Activated CD8-positive, alpha-beta T cell treated with anti-CD3 and anti-CD28 coated beads for 36 hours (primary cell): Measurements from ENCODE around the gene SMOC2. TPM values are rescaled to one million over a fixed set of nuclear protein-coding genes. Genes with fewer than 3 reads are reported as not detected.

Experiments
- ATAC-seq: fragments of 200-7000 bp; cut with Tn5 transposase; one replicate; pipeline ENCODE4 v1.10.0; 2021; ENCODE audit warnings: mild to moderate bottlenecking, moderate library complexity
- CTCF ChIA-PET: fragments of 350-600 bp; sonication (Branson Sonifier 250); formaldehyde crosslinking; loops from one replicate; lab custom pipeline; 2021; ENCODE audit warnings: antibody characterized with exemption; lab: Charles Lee
- POLR2A ChIA-PET: fragments of 350-600 bp; sonication (Branson Sonifier 250); formaldehyde crosslinking; loops from one replicate; lab custom pipeline; 2021; ENCODE audit warnings: antibody characterized with exemption; lab: Charles Lee
- DNase-seq: peaks from one replicate; pipeline ENCODE4 v3.0.0-alpha.2; 2020
- H3K27ac Mint-ChIP-seq: one replicate; pipeline ENCODE4 v1.8.0; 2021; ENCODE audit warnings: mild to moderate bottlenecking, mixed read lengths
- H3K27me3 Mint-ChIP-seq: one replicate; pipeline ENCODE4 v1.8.0; 2021; ENCODE audit warnings: mixed read lengths
- H3K36me3 Mint-ChIP-seq: one replicate; pipeline ENCODE4 v1.8.0; 2021; ENCODE audit warnings: low read depth, mixed read lengths
- H3K4me1 Mint-ChIP-seq: one replicate; pipeline ENCODE4 v1.8.0; 2021; ENCODE audit warnings: low read depth, mixed read lengths
- H3K4me3 Mint-ChIP-seq: one replicate; pipeline ENCODE4 v1.8.0; 2021; ENCODE audit warnings: mild to moderate bottlenecking, moderate library complexity, mixed read lengths
- H3K9me3 Mint-ChIP-seq: one replicate; pipeline ENCODE4 v1.8.0; 2021; ENCODE audit warnings: mixed read lengths
- intact Hi-C: fragments of 100-400 bp; cut with micrococcal nuclease; formaldehyde crosslinking; loops from one replicate; pipeline ENCODE4 v1.10.0; 2022
- total RNA-seq, 2 experiments: library from RNA; stranded (reverse); gene quantifications; one replicate each; pipeline ENCODE4 v1.2.3, GENCODE V29; 2021
- TF ChIP-seq, protein P1 (sequence below): fragments of 200-600 bp; IDR thresholded peaks from one replicate; pipeline ENCODE4 v1.8.0; 2022; ENCODE audit warnings: antibody characterized with exemption, mild to moderate bottlenecking

The SMOC2 gene
- total RNA-seq, 2 experiments from 2014 or later, result not detected

DNA sequence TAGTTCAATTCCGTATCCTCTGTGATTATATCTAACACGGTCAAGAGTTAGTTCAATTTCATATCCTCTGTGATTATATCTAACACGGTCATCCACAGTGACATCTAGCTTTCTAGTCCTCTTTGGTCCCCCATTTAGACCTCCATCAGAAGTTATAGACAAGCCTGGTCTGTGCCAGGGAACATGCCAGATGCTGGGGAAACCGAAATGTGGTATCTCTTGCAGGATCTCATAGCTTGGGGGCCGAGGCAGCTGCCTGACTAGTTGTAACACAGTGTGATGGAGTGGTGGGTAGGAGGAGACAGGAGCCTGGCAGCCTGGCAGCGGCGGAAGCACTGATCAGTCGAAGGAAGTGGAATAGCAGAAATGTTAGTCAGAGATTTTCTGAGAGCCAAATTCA, 13.8 kb upstream of the SMOC2 start:
- H3K27ac Mint-ChIP-seq, result no peak overlapping the region
- H3K4me1 Mint-ChIP-seq, result no peaks in the 10 kb centered on the region
- ChIA-PET CTCF (no interaction called here), POLR2A (no interaction called here)
- peaks cover 3% of the 10 kb centered on the region for H3K27me3 Mint-ChIP-seq
- H3K4me3 Mint-ChIP-seq, result no peak overlapping the region
- intact Hi-C loops, result no loop called here
- no peaks in the 10 kb centered on the region for H3K9me3 Mint-ChIP-seq
- TF ChIP-seq, protein P1, sequence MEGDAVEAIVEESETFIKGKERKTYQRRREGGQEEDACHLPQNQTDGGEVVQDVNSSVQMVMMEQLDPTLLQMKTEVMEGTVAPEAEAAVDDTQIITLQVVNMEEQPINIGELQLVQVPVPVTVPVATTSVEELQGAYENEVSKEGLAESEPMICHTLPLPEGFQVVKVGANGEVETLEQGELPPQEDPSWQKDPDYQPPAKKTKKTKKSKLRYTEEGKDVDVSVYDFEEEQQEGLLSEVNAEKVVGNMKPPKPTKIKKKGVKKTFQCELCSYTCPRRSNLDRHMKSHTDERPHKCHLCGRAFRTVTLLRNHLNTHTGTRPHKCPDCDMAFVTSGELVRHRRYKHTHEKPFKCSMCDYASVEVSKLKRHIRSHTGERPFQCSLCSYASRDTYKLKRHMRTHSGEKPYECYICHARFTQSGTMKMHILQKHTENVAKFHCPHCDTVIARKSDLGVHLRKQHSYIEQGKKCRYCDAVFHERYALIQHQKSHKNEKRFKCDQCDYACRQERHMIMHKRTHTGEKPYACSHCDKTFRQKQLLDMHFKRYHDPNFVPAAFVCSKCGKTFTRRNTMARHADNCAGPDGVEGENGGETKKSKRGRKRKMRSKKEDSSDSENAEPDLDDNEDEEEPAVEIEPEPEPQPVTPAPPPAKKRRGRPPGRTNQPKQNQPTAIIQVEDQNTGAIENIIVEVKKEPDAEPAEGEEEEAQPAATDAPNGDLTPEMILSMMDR, result no peak
- no peak for DNase-seq
- H3K36me3 Mint-ChIP-seq, result no peaks in the 10 kb centered on the region
- no peak for ATAC-seq

DNA sequence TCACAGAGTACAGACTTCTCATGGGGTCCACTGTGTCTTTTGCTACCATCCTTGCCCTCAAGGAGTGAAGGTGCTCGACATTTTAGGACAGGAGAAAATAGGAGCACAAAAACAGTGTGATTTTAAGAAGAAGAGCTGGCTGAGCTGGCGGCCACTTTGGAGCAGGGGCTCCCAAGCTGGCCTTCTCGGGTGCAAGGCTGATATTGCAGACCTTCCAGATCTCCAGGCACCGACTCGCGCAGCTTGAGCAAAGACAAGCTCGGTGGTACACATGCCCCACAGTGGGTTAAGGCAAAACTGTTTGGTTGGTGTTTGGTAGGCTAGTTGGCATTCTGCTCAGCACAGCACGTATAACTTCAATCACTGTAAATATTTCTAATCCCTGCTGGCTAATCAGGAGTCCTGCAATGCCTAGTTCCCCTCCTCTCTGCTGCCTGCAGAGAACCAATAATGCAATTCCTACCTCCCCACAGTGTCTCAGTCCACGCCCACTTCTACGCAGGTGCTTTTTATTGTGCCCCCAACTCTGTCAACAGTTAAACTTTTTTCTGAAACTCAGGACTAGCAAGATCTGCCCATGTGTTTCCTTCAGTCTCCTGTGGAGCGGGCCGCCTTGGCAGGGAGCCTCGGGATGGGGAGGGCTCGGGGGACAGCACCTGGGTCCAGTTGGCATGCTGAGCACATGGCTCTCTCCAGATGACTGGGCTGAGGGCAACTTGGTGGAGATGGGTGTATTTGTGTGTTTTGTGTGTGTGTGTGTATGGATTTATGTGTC, 12.7 kb upstream of the SMOC2 start:
- Mint-ChIP-seq H3K4me3 (no peak overlapping the region), H3K27ac (no peak overlapping the region), H3K9me3 (no peaks in the 10 kb centered on the region), H3K4me1 (no peaks in the 10 kb centered on the region), H3K36me3 (no peaks in the 10 kb centered on the region), H3K27me3 (peaks cover 5% of the 10 kb centered on the region)
- intact Hi-C loops, result no loop called here
- CTCF ChIA-PET, result no interaction called here
- ATAC-seq (no peak), DNase-seq (no peak)
- POLR2A ChIA-PET, result no interaction called here
- TF ChIP-seq, protein P1, result no peak

DNA sequence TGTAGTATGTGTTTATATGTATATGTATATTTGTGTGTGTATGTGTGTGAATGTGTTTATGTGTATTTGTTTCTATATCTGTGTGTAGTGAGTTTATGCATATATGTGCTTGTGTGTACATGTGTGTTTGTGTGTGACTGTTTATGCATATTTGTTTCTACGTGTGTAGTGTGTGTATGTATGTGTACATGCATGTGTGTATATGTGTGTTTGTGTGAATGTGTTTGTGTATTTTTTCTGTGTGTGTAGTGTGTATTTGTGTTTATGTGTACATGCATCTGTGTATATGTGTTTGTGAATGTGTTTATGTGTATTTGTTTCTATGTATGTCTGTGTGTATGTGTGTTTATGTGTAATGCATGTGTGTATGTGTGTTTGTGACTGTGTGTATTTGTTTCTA, 12.1 kb upstream of the SMOC2 start:
- Mint-ChIP-seq H3K9me3 (no peaks in the 10 kb centered on the region), H3K27ac (no peak overlapping the region), H3K4me1 (no peaks in the 10 kb centered on the region), H3K4me3 (no peak overlapping the region), H3K36me3 (no peaks in the 10 kb centered on the region), H3K27me3 (peaks cover 7% of the 10 kb centered on the region)
- ChIA-PET CTCF (no interaction called here), POLR2A (no interaction called here)
- DNase-seq, result no peak
- TF ChIP-seq, protein P1, result no peak
- intact Hi-C loops, result no loop called here
- no peak for ATAC-seq

DNA sequence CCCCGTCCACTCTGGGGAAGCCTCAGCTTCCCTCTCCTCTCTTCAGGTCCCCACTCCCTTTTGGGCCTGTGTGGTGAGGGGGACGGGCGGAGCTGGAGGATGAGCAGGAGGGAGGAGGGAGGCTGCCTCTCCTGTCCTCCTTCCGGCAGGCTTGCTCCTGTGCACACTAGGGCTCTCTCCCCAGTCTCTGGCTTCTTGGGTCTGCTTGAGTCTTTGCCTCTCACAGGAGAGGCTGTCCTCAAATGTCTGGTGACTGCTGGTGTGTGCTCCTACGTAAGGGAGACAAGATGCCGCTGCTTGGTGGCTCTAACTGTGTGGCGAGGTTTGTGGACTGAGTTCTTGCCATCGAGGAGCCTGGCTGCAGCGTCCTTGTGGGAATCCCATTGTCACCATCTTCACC, 8.8 kb upstream of the SMOC2 start:
- H3K4me1 Mint-ChIP-seq, result no peaks in the 10 kb centered on the region
- H3K9me3 Mint-ChIP-seq, result no peaks in the 10 kb centered on the region
- H3K4me3 Mint-ChIP-seq, result no peak overlapping the region
- H3K27me3 Mint-ChIP-seq, result peaks cover 9% of the 10 kb centered on the region
- no peak for DNase-seq
- intact Hi-C loops, result no loop called here
- no peak overlapping the region for H3K27ac Mint-ChIP-seq
- ChIA-PET POLR2A (no interaction called here), CTCF (no interaction called here)
- TF ChIP-seq, protein P1, result no peak
- no peak for ATAC-seq
- H3K36me3 Mint-ChIP-seq, result no peaks in the 10 kb centered on the region

DNA sequence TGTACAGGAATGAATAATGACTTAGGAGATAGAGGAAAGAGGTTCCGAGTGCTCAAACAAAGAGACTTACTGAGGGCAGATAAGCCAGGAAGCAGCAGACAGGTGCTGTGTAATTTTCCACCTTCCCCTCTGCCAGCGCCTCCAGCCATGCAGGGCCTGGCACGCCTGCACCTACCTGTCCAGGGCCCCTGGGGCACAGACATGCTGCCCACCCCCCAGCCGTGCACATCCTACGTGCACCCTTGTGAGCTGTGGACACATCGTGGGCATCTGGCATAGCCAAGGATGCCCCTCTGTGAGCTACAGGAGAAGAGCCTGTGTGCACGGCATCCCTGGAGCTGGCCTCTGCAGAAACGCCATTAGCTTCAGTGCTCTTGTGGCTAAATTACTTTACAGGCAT, 7.1 kb upstream of the SMOC2 start:
- DNase-seq (no peak), ATAC-seq (no peak)
- H3K9me3 Mint-ChIP-seq, result no peaks in the 10 kb centered on the region
- ChIA-PET CTCF (no interaction called here), POLR2A (no interaction called here)
- H3K36me3 Mint-ChIP-seq, result no peaks in the 10 kb centered on the region
- TF ChIP-seq, protein P1, result no peak
- no peaks in the 10 kb centered on the region for H3K4me1 Mint-ChIP-seq
- peaks cover 8% of the 10 kb centered on the region for H3K27me3 Mint-ChIP-seq
- intact Hi-C loops, result no loop called here
- H3K4me3 Mint-ChIP-seq, result no peak overlapping the region
- no peak overlapping the region for H3K27ac Mint-ChIP-seq
